ENCODE data around the gene TMEM171. TPM values are rescaled to one million over a fixed set of nuclear protein-coding genes. Genes with fewer than 3 reads are reported as not detected.

Gene TMEM171
- total RNA-seq, 1 experiment from 2014 or later: 5.4 TPM

GRCh38 chr5:73137563-73138530 is 17.5 kb downstream of the TMEM171 start:
- no peak for ATAC-seq
- Histone ChIP-seq H3K4me2 (ENCODE audit: low read length) (no peak overlapping the region), H3K4me3 (replicated peaks in 1 of 2; ENCODE audit: low read depth in 1 of 2, low read length in 2 of 2) (no peak overlapping the region), H2AFZ (ENCODE audit: low read depth, low read length, poor library complexity, severe bottlenecking) (no peak overlapping the region), H3K9me2 (ENCODE audit: insufficient read depth) (no peaks in the 10 kb centered on the region), H3K9ac (ENCODE audit: low read length) (no peak overlapping the region), H3K79me2 (ENCODE audit: insufficient read depth, low read length) (no peaks in the 10 kb centered on the region), H3K4me1 (ENCODE audit: control insufficient read depth in 1 of 2, insufficient read depth in 2 of 2, low read length in 2 of 2) (no peaks in the 10 kb centered on the region), H3K27me3 (ENCODE audit: insufficient read depth, low read length) (no peaks in the 10 kb centered on the region), H3K27ac (ENCODE audit: low read depth, low read length) (no peak overlapping the region), H3K9me3 (ENCODE audit: control insufficient read depth in 1 of 2, insufficient read depth in 1 of 2, low read depth in 1 of 2, low read length in 2 of 2) (no peaks in the 10 kb centered on the region), H3K36me3 (ENCODE audit: control insufficient read depth in 1 of 2, insufficient read depth in 2 of 2, low read length in 2 of 2) (no peaks in the 10 kb centered on the region), H4K20me1 (ENCODE audit: insufficient read depth) (no peaks in the 10 kb centered on the region)
- BruUV-seq (replicated peaks): no TSS peak
- ChIA-PET CTCF (no interaction called here), RAD21 (ENCODE audit: low non-redundant PET in 1 of 2, low total read pairs in 2 of 2, uncharacterized antibody in 2 of 2, unreplicated experiment in 2 of 2) (no interaction called here), POLR2A (no interaction called here)
- no peak for DNase-seq (ENCODE audit: low read depth, low spot score)
- intact Hi-C loops (cut with micrococcal nuclease): loop anchor here (5.0 kb wide), 1 partner anchor 314 kb away; no protein-coding TSS in a partner anchor
- TF ChIP-seq ELF1 (IDR thresholded peaks at IDR 0.05; ENCODE audit: borderline replicate concordance, low read depth) (no peak), ZBTB33 (IDR thresholded peaks at IDR 0.05; ENCODE audit: extremely low read depth, insufficient replicate concordance, low read length) (no peak), POLR2AphosphoS5 (IDR thresholded peaks at IDR 0.05; ENCODE audit: low read depth, low read length) (no peak), EZH2phosphoT487 (IDR thresholded peaks at IDR 0.05; ENCODE audit: borderline replicate concordance) (no peak), ZFX (IDR thresholded peaks at IDR 0.05) (no peak), RAD21 (IDR thresholded peaks at IDR 0.05; ENCODE audit: low read depth) (no peak), EZH2 (IDR thresholded peaks at IDR 0.05) (no peak)

All from HCT116 (cell line).